ENCODE results near the gene TFDP2. TPM values are rescaled to one million over a fixed set of nuclear protein-coding genes. Genes with fewer than 3 reads are reported as not detected.

The TFDP2 gene
- total RNA-seq, 1 experiment from 2014 or later: 76.0 TPM

- H3K9me3 Mint-ChIP-seq: no peaks in the 10 kb centered on the region
- WGBS (ENCODE audit: extremely low coverage, insufficient read length, low lambda C conversion rate): no CpG with 5 or more reads among the region's 4 CpGs
These were observed 150.6 kb downstream of the TFDP2 start for GRCh38 chr3:141998669-141999290.

More at GRCh38 chr3:141998669-141999290, 150.6 kb downstream of the TFDP2 start:
- H3K79me1 ChIP-seq (ENCODE audit: insufficient read depth, low read depth, low read length, poor library complexity, severe bottlenecking): peaks cover 2% of the 10 kb centered on the region
- H2BK12ac ChIP-seq (ENCODE audit: insufficient read length, low read depth, low read length): no peak overlapping the region
- no peak overlapping the region for H3T11ph ChIP-seq (ENCODE audit: low read length)
- no peak overlapping the region for H3K4me2 ChIP-seq (ENCODE audit: insufficient read depth, insufficient read length, low read length)
- H3K23me2 ChIP-seq (ENCODE audit: insufficient read length, low read depth, low read length, poor library complexity, severe bottlenecking): no peaks in the 10 kb centered on the region
- peak overlapping the region in 1 of 3 experiments; percentile 59; a peak in 2 of 7 replicates for H3K27ac Mint-ChIP-seq
- no peak overlapping the region for H2AFZ ChIP-seq (ENCODE audit: low read length)
- no peaks in the 10 kb centered on the region for H4K20me1 ChIP-seq (ENCODE audit: control insufficient read depth, insufficient read depth, insufficient read length)
- H3K4me1 Mint-ChIP-seq: peaks cover 22 to 25% of the 10 kb centered on the region in 2 experiments
- no peak overlapping the region for H3K56ac ChIP-seq (ENCODE audit: insufficient read length, low read depth, low read length)
- H2BK120ac ChIP-seq (ENCODE audit: low read depth, low read length, poor library complexity, severe bottlenecking): no peak overlapping the region
- no peak overlapping the region for H3K4me3 Mint-ChIP-seq
- H3K79me2 ChIP-seq (ENCODE audit: insufficient read depth, low read length): no peaks in the 10 kb centered on the region
- no peak overlapping the region for H3K4ac ChIP-seq (ENCODE audit: low read depth, low read length)
- no peak overlapping the region for H2BK5ac ChIP-seq (ENCODE audit: insufficient read length, low read length)
- no peak overlapping the region for H4K91ac ChIP-seq (ENCODE audit: insufficient read length, low read depth, low read length)
- H4K5ac ChIP-seq (ENCODE audit: insufficient read length, low read depth, low read length): no peak overlapping the region
- DNase-seq: no peak
- peaks cover 20 to 46% (median 34%) of the 10 kb centered on the region in 3 experiments; a peak in 6 of 7 replicates for H3K36me3 Mint-ChIP-seq (ENCODE audit: insufficient read depth in 1 of 3, low read depth in 3 of 3)
- no peaks in the 10 kb centered on the region for H3K9me3 ChIP-seq (ENCODE audit: control insufficient read depth, low read depth, low read length)
- H3K27ac ChIP-seq (ENCODE audit: insufficient read length, low read depth, low read length): no peak overlapping the region
- no peaks in the 10 kb centered on the region for H3K27me3 ChIP-seq (ENCODE audit: insufficient read depth, low read length)
- H3K14ac ChIP-seq (ENCODE audit: insufficient read depth, low read length): no peak overlapping the region
- no peak for TF ChIP-seq CTCF (conservative IDR thresholded peaks at IDR 0.05)
- no peaks in the 10 kb centered on the region for H3K27me3 Mint-ChIP-seq (ENCODE audit: low read depth)
- no peak overlapping the region for H2AK5ac ChIP-seq (ENCODE audit: insufficient read length, low read length)
- H2BK20ac ChIP-seq (ENCODE audit: low read depth, low read length, poor library complexity, severe bottlenecking): no peak overlapping the region
- no peak overlapping the region for H4K8ac ChIP-seq (replicated peaks; ENCODE audit: insufficient read length, low read depth, low read length)
- 0 out of 2 replicates have a peak, but pooled peaks cover 2% of the 10 kb centered on the region for H3K4me1 ChIP-seq (ENCODE audit: insufficient read depth, low read length)
- H3K18ac ChIP-seq (ENCODE audit: insufficient read length, low read depth, low read length): no peak overlapping the region
- no peak overlapping the region for H3K23ac ChIP-seq (ENCODE audit: insufficient read length, low read depth, low read length)
- H3K9ac ChIP-seq (ENCODE audit: extremely low read depth, insufficient read length, low read length): no peak overlapping the region
- H2BK15ac ChIP-seq (ENCODE audit: low read depth, low read length): no peak overlapping the region
